SHP77 (cell line): ENCODE measurements around the gene MCAM.

Source experiments
- DNase-seq, 2 experiments: peaks; one replicate each; lab custom pipeline; 2025; lab: John Stamatoyannopoulos, UW

The MCAM gene

GRCh38 chr11:119262668-119263351 is 54.1 kb downstream of the MCAM start:
- DNase-seq, result no peak

- no peak for DNase-seq
Observed at GRCh38 chr11:119258983-119259382, 57.9 kb downstream of the MCAM start.
